ENCODE results near the gene HAUS2.

The HAUS2 gene

DNA sequence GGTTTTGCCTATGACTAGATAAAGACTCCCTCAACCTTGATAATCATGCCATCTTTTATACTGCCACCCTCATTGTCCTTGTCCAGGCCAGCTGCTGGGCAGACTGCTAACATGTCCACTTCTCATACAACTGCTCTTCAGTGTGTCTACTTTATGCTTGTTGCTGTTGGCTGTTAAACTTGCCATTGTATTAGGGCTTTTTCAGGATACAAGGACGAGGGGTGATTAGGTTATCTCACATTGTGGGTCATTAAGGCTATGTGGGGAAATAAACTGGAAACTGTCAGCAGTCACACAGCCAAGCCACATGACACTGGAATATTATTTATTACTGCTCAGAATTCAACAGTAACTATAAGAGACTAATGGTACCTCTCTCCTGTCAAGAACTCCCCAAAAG is 62.9 kb downstream of the HAUS2 start:
- no peak for FAIRE-seq

DNA sequence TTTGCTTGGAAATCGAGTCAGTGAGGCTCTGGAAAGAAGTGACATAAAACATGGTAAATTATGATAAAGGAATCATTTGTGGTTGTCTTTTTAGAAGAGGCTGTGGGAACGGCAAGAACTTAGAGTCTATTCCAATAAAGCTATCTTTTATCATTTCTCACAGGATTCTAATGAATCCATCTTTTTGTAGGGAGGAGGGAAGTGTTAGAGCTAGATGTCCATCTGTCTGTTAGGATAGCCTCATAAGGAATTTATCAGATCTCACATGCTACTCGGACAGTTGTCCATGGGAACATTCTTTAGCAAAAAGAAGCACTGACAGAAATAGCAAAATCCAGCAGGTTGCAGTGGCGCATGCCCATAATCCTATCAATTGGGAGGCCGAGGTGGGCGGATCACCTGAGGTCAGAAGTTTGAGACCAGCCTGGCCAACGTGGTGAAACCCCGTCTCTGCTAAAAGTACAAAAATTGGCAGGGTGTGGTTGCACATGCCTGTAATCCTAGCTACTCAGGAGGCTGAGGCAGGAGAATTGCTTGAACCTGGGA is 63.8 kb downstream of the HAUS2 start:
- FAIRE-seq = no peak

DNA sequence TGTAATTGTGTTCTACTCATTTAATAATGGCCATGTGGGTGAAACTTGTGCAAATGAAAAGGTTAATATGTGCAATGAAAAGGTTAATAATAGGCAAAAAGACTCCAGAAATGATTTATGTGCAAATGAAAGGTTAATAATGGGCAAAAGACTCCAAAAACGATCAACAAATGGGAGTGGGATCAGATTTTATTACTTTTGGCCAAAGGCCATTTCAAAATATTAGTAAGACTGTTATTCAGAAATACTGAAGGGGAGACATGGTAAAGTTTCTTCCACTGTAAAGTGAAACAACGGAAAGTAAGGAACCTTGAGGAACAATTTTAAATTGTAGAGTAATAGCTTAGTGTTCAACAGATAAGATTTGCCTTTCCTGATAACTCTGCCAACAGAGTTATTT is 67.5 kb downstream of the HAUS2 start:
- FAIRE-seq = no peak

Measured in colon (tissue), 2 donors.